Lower lobe of right lung (tissue), 2 donors: ENCODE results near the gene PSME1. TPM values are rescaled to one million over a fixed set of nuclear protein-coding genes. Genes with fewer than 3 reads are reported as not detected.

Source experiments
- ATAC-seq, 2 donors: fragments of 200-7000 bp; cut with Tn5 transposase; one replicate each; pipeline ENCODE4 v1.9.1; 2020 to 2022; ENCODE audit warnings: mild to moderate bottlenecking in 2 of 2, moderate library complexity in 2 of 2
- DNase-seq: peaks from one replicate; pipeline ENCODE4 v3.0.0-alpha.2; 2020
- H3K27ac ChIP-seq: fragments of 200-600 bp; one replicate; pipeline ENCODE4 v1.8.0; 2022
- H3K27me3 ChIP-seq: fragments of 200-600 bp; one replicate; pipeline ENCODE4 v1.8.0; 2022; ENCODE audit warnings: low read depth
- H3K36me3 ChIP-seq: fragments of 200-600 bp; one replicate; pipeline ENCODE4 v1.8.0; 2022; ENCODE audit warnings: mild to moderate bottlenecking
- H3K4me1 ChIP-seq: fragments of 200-600 bp; one replicate; pipeline ENCODE4 v1.8.0; 2022
- H3K4me3 ChIP-seq: fragments of 200-600 bp; one replicate; pipeline ENCODE4 v1.8.0; 2022; ENCODE audit warnings: mild to moderate bottlenecking
- H3K9me3 ChIP-seq: fragments of 200-600 bp; one replicate; pipeline ENCODE4 v1.8.0; 2022
- intact Hi-C: fragments of 100-400 bp; cut with DNase I; formaldehyde crosslinking; loops from one replicate; pipeline ENCODE4 v1.11.0; 2022
- total RNA-seq: library from RNA; stranded (reverse); fragmentation: NEBNext Ultra II Directional; extraction: Animal tissue kit (Norgen Biotek cat#: 25700); gene quantifications from one replicate; pipeline ENCODE4 v1.2.1, GENCODE V29; 2021
- TF ChIP-seq, protein P1 (sequence below): fragments of 200-600 bp; IDR thresholded peaks from one replicate; pipeline ENCODE4 v1.8.0; 2022; ENCODE audit warnings: antibody characterized with exemption, mild to moderate bottlenecking
- donor health status: DM: no; HTN: yes; CAD: no; lungs with severe emphysema.

Gene PSME1
- total RNA-seq, 1 donor from 2014 or later: 198 TPM

DNA sequence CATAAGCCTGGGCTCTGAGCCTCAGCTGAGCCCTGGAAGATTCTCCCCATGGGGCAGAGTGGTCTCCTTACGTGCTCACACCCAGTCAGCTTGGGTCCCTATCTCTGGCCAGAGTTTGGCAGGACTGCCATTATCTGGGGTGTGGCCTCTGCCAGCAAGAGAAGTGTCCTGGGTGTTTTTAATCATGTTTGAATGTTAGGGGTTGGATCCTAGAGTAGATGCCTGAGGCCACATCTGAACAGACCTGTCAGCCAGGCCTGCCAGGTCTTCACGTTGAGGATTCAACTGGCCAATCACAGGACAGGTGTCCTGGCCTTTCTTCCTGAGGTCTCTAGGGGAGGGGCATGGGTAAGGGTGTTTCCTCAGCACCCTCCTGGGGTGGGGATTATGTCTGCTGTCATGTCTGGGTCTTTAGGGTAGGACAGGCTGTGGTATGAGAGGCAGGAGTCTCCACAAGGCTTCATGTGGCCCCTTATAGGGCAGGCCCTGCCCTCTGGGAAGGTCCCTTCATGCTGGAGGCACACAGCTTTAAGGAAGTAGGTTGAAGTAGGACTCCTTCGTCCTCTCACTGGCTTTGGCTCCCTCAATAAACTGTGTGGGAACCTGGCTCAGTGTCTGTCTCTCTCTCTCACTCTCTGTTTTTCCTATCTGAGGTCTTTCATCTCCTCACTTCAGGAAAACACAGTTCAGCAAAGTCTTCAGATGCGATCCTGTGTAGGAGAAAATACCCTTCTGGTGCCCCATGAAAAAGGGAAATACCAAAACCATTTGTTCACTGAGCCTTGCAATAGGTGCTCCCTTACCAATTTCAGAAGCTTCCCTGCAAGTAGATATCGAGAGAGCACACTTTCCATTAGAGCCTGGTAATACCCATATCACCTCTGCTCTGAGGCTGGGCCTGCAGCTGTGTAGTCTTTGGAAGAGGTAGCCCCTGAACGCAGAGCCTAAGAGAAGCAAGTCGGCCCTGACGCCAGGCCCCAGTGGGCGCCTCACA lies 12.3 kb upstream of the PSME1 start:
- intact Hi-C loops: no loop called here
- H3K27me3 ChIP-seq: no peaks in the 10 kb centered on the region
- peaks cover 61% of the 10 kb centered on the region for H3K36me3 ChIP-seq
- H3K27ac ChIP-seq: no peak overlapping the region
- H3K4me3 ChIP-seq: no peak overlapping the region
- no peaks in the 10 kb centered on the region for H3K4me1 ChIP-seq
- no peak for DNase-seq
- peak in 1 of 2 donors; percentile 20 for ATAC-seq
- TF ChIP-seq, protein P1, sequence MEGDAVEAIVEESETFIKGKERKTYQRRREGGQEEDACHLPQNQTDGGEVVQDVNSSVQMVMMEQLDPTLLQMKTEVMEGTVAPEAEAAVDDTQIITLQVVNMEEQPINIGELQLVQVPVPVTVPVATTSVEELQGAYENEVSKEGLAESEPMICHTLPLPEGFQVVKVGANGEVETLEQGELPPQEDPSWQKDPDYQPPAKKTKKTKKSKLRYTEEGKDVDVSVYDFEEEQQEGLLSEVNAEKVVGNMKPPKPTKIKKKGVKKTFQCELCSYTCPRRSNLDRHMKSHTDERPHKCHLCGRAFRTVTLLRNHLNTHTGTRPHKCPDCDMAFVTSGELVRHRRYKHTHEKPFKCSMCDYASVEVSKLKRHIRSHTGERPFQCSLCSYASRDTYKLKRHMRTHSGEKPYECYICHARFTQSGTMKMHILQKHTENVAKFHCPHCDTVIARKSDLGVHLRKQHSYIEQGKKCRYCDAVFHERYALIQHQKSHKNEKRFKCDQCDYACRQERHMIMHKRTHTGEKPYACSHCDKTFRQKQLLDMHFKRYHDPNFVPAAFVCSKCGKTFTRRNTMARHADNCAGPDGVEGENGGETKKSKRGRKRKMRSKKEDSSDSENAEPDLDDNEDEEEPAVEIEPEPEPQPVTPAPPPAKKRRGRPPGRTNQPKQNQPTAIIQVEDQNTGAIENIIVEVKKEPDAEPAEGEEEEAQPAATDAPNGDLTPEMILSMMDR: no peak
- no peaks in the 10 kb centered on the region for H3K9me3 ChIP-seq

GRCh38 chr14:24126939-24127338 lies 9.1 kb upstream of the PSME1 start:
- intact Hi-C loops: no loop called here
- no peak for ATAC-seq

GRCh38 chr14:24127673-24128072 lies 8.3 kb upstream of the PSME1 start:
- no peak for DNase-seq
- Histone ChIP-seq H3K27me3 (no peaks in the 10 kb centered on the region), H3K9me3 (no peaks in the 10 kb centered on the region), H3K4me1 (peaks cover 5% of the 10 kb centered on the region), H3K4me3 (no peak overlapping the region), H3K36me3 (peaks cover 21% of the 10 kb centered on the region), H3K27ac (no peak overlapping the region)
- intact Hi-C loops: no loop called here
- ATAC-seq: no peak
- TF ChIP-seq, protein P1: no peak

More at GRCh38 chr14:24126939-24127338, 9.1 kb upstream of the PSME1 start:
- Histone ChIP-seq H3K9me3 (no peaks in the 10 kb centered on the region), H3K27me3 (no peaks in the 10 kb centered on the region), H3K27ac (no peak overlapping the region), H3K36me3 (peaks cover 29% of the 10 kb centered on the region), H3K4me1 (peaks cover 5% of the 10 kb centered on the region), H3K4me3 (no peak overlapping the region)
- no peak for DNase-seq
- TF ChIP-seq, protein P1: no peak

GRCh38 chr14:24129410-24129998 lies 6.5 kb upstream of the PSME1 start:
- no peak for DNase-seq
- Histone ChIP-seq H3K27ac (no peak overlapping the region), H3K9me3 (no peaks in the 10 kb centered on the region), H3K4me3 (no peak overlapping the region), H3K27me3 (no peaks in the 10 kb centered on the region), H3K36me3 (peaks cover 3% of the 10 kb centered on the region), H3K4me1 (peaks cover 5% of the 10 kb centered on the region)
- no peak for ATAC-seq
- TF ChIP-seq, protein P1: no peak
- intact Hi-C loops: no loop called here

- no peak within 1 kb of the TSS for H3K4me3 ChIP-seq
- no peaks in the 10 kb centered on the region for H3K36me3 ChIP-seq
- ATAC-seq: no peak
- peak within 1 kb of the TSS; percentile 72 for H3K27ac ChIP-seq
- no peaks in the 10 kb centered on the region for H3K27me3 ChIP-seq
- no peak for DNase-seq
- H3K4me1 ChIP-seq: peaks cover 8% of the 10 kb centered on the region
- H3K9me3 ChIP-seq: no peaks in the 10 kb centered on the region
- TF ChIP-seq, protein P1: no peak
- intact Hi-C loops: no loop called here
Measured at GRCh38 chr14:24130380-24130716, 5.6 kb upstream of the PSME1 start, which contains the start of gene FITM1. Gene FITM1, plus strand, starts transcription at chr14:24130659. Its CDS starts 905 bp downstream, at chr14:24131564.
